Keratinocyte (primary cell): Measurements from ENCODE around the gene FHIT. TPM values are rescaled to one million over a fixed set of nuclear protein-coding genes. Genes with fewer than 3 reads are reported as not detected.

Experiments
- DNase-seq: peaks from one replicate; pipeline ENCODE4 v3.0.0-alpha.2; 2011; ENCODE audit warnings: low read depth, missing footprints, low spot score
- FAIRE-seq: peaks from 2 replicates; lab custom pipeline; 2011; peaks lifted over from hg19 to GRCh38; lab: Jason Lieb, UNC
- H2AFZ ChIP-seq: 2 replicates; pipeline ENCODE4 v1.6.0; 2012; ENCODE audit warnings: low read length, control low read depth, inconsistent platforms; ENCODE audit not compliant: control insufficient read depth
- H3K27ac ChIP-seq: 2 replicates; pipeline ENCODE4 v1.5.1; 2011; ENCODE audit warnings: low read length; ENCODE audit not compliant: control insufficient read depth, insufficient read depth
- H3K27me3 ChIP-seq: 3 replicates; pipeline ENCODE4 v1.6.0; 2011; ENCODE audit warnings: low read length; ENCODE audit not compliant: control insufficient read depth, insufficient read depth; ENCODE audit errors: extremely low read depth
- H3K36me3 ChIP-seq, 2 experiments: 2 replicates in 1 of 2; 3 replicates in 1 of 2; pipeline ENCODE4 v1.5.1; 2011; ENCODE audit warnings: low read length in 2 of 2, mild to moderate bottlenecking in 1 of 2; ENCODE audit not compliant: control insufficient read depth in 2 of 2, insufficient read depth in 2 of 2; ENCODE audit errors: extremely low read depth in 1 of 2
- H3K4me1 ChIP-seq: 3 replicates; pipeline ENCODE4 v1.5.1; 2011; ENCODE audit warnings: low read length; ENCODE audit not compliant: control insufficient read depth, insufficient read depth; ENCODE audit errors: extremely low read depth
- H3K4me2 ChIP-seq: 3 replicates; pipeline ENCODE4 v1.6.0; 2011; ENCODE audit warnings: low read depth, low read length; ENCODE audit not compliant: control insufficient read depth, insufficient read depth; ENCODE audit errors: extremely low read depth
- H3K4me3 ChIP-seq, 3 experiments: fragments of 200-600 bp in 1 of 3; sonication (generic) in 1 of 3; 2 replicates in 2 of 3; 3 replicates in 1 of 3; pipeline ENCODE4 v1.5.1; 2011 to 2016; ENCODE audit warnings: low read length in 3 of 3, mild to moderate bottlenecking in 3 of 3, control low read depth in 2 of 3, inconsistent platforms in 1 of 3, low read depth in 1 of 3, mixed read lengths in 1 of 3, mixed run types in 1 of 3, moderate library complexity in 1 of 3; ENCODE audit not compliant: control insufficient read depth in 2 of 3, insufficient read depth in 2 of 3; ENCODE audit errors: extremely low read depth in 1 of 3
- H3K79me2 ChIP-seq: 2 replicates; pipeline ENCODE4 v1.6.0; 2012; ENCODE audit warnings: low read length; ENCODE audit not compliant: control insufficient read depth, insufficient read depth
- H3K9ac ChIP-seq: 3 replicates; pipeline ENCODE4 v1.6.0; 2011; ENCODE audit warnings: low read length; ENCODE audit not compliant: control insufficient read depth, insufficient read depth; ENCODE audit errors: extremely low read depth
- H3K9me1 ChIP-seq: 3 replicates; pipeline ENCODE4 v1.6.0; 2011; ENCODE audit warnings: low read length; ENCODE audit not compliant: control insufficient read depth, insufficient read depth; ENCODE audit errors: extremely low read depth
- H3K9me3 ChIP-seq: 2 replicates; pipeline ENCODE4 v1.5.1; 2012; ENCODE audit warnings: low read depth, low read length; ENCODE audit not compliant: control insufficient read depth
- H4K20me1 ChIP-seq: 3 replicates; pipeline ENCODE4 v1.6.0; 2011; ENCODE audit warnings: low read length; ENCODE audit not compliant: control insufficient read depth, insufficient read depth; ENCODE audit errors: extremely low read depth
- EZH2 ChIP-seq: IDR thresholded peaks from one replicate; pipeline ENCODE4 v1.6.1; 2012; ENCODE audit warnings: inconsistent platforms, mild to moderate bottlenecking, low read length, moderate library complexity
- dilution Hi-C: fragments of 300-500 bp; cut with MboI; formaldehyde crosslinking; loops from one replicate; pipeline ENCODE4 v1.7.0; 2020; ENCODE audit warnings: low sequenced_read_pairs; ENCODE audit not compliant: extremely low pct_ligation_motif_present
- polyA plus RNA-seq, 5 experiments: library from polyadenylated mRNA; depleted of rRNA in 3 of 5; stranded (reverse) in 3 of 5; stranded (forward) in 1 of 5; unstranded in 1 of 5; fragments of >200 nt; gene quantifications; 1 replicate in 1 of 5; 2 replicates in 3 of 5; 3 replicates in 1 of 5; pipeline versions ENCODE4 v1.2.1 to v1.2.3, GENCODE V29; 2011 to 2012; ENCODE audit warnings: missing spikeins in 2 of 5, low read depth in 1 of 5, low replicate concordance in 1 of 5
- TF ChIP-seq, protein P1 (sequence below), 3 experiments: IDR thresholded peaks in 1 of 3; conservative IDR thresholded peaks in 1 of 3; optimal IDR thresholded peaks in 1 of 3; 2 replicates in 2 of 3; 3 replicates in 1 of 3; pipeline versions ENCODE3 to v1.5.1; 2011; ENCODE audit warnings: low read length in 3 of 3, mild to moderate bottlenecking in 3 of 3, moderate library complexity in 2 of 3, control low read depth in 1 of 3, inconsistent platforms in 1 of 3; ENCODE audit not compliant: insufficient read depth in 2 of 3; ENCODE audit errors: extremely low read depth in 1 of 3

The FHIT gene
- polyA plus RNA-seq, 1 donor (not counting 4 experiments of a cell fraction or from before 2014, with no cell fraction given), result 2.2 TPM

DNA sequence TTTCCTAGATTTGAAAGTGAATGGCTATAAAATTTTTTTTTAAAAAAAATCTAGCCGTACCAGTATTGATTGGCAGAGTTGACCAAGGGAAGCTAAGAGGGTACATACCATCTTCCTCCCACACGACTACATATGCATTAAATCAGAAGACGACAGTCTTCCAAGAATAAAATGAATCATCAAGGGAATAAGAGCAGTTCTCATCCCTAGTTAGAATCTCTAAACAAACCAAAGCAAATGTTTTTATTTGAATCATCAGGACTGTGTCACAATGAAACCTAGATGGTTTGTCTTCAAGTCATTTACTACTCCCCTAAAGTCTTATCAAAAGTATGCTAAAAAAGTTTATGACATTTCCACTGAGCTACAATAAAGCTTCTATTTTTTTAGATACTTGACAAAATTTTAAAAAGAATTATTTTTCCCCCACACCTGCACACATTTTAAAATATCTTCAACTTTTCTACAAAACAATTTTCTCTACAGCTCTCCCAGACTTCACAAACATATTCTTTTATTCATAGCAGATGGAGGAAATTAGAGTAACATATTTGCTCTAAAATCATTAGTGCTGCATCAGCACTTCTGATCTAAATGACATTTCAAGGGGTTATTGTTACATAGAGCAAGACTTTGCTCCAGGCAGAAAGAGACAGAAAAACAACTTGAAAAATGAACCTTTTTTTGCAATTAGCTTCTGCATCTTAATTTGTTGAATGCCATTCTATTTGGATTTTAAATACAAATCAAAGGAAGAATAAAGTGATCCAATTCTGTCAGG, 547.1 kb downstream of the FHIT start:
- H4K20me1 ChIP-seq, result no peaks in the 10 kb centered on the region
- no peaks in the 10 kb centered on the region for H3K27me3 ChIP-seq
- H3K36me3 ChIP-seq, result no peaks in the 10 kb centered on the region
- TF ChIP-seq EZH2, result no peak
- TF ChIP-seq, protein P1, sequence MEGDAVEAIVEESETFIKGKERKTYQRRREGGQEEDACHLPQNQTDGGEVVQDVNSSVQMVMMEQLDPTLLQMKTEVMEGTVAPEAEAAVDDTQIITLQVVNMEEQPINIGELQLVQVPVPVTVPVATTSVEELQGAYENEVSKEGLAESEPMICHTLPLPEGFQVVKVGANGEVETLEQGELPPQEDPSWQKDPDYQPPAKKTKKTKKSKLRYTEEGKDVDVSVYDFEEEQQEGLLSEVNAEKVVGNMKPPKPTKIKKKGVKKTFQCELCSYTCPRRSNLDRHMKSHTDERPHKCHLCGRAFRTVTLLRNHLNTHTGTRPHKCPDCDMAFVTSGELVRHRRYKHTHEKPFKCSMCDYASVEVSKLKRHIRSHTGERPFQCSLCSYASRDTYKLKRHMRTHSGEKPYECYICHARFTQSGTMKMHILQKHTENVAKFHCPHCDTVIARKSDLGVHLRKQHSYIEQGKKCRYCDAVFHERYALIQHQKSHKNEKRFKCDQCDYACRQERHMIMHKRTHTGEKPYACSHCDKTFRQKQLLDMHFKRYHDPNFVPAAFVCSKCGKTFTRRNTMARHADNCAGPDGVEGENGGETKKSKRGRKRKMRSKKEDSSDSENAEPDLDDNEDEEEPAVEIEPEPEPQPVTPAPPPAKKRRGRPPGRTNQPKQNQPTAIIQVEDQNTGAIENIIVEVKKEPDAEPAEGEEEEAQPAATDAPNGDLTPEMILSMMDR (optimal IDR thresholded peaks at IDR 0.05 in 1 of 3, IDR thresholded peaks at IDR 0.05 in 1 of 3, conservative IDR thresholded peaks at IDR 0.05 in 1 of 3; ENCODE audit: extremely low read depth in 1 of 3, insufficient read depth in 2 of 3, low read length in 3 of 3), result no peak
- no peak for DNase-seq
- no peak overlapping the region for H3K4me2 ChIP-seq
- H3K27ac ChIP-seq, result no peak overlapping the region
- no peaks in the 10 kb centered on the region for H3K4me1 ChIP-seq
- no peaks in the 10 kb centered on the region for H3K9me1 ChIP-seq
- no peaks in the 10 kb centered on the region for H3K79me2 ChIP-seq
- dilution Hi-C loops, result no loop called here
- H3K4me3 ChIP-seq, result no peak overlapping the region
- no peak overlapping the region for H3K9ac ChIP-seq
- no peak overlapping the region for H2AFZ ChIP-seq
- no peaks in the 10 kb centered on the region for H3K9me3 ChIP-seq
- no peak for FAIRE-seq

DNA sequence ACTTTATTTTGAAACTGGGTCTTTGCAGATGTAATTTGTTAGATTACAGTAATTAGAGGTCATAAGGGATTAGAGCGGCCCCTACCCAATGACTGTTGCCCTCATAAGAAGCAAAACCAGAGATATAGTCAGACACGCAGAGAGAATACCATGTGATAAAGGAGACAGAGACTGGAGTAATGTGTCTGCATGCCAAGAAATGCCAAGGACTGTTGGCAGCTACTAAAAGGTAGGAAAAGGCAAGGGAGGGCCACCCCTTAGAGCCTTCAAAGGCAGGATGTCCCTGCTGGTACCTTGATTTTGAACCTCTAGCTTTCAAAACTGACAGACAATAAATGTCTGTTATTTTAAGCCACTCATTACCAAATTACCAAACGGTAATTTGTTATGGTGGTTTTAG, 548.2 kb downstream of the FHIT start:
- FAIRE-seq (no peak), DNase-seq (no peak)
- Histone ChIP-seq H3K4me1 (no peaks in the 10 kb centered on the region), H2AFZ (no peak overlapping the region), H3K9me3 (no peaks in the 10 kb centered on the region), H3K79me2 (no peaks in the 10 kb centered on the region), H3K4me3 (no peak overlapping the region), H3K9me1 (no peaks in the 10 kb centered on the region), H4K20me1 (no peaks in the 10 kb centered on the region), H3K27me3 (no peaks in the 10 kb centered on the region), H3K36me3 (no peaks in the 10 kb centered on the region), H3K9ac (no peak overlapping the region), H3K4me2 (no peak overlapping the region), H3K27ac (no peak overlapping the region)
- no peak for TF ChIP-seq EZH2
- TF ChIP-seq, protein P1 (optimal IDR thresholded peaks at IDR 0.05 in 1 of 3, IDR thresholded peaks at IDR 0.05 in 1 of 3, conservative IDR thresholded peaks at IDR 0.05 in 1 of 3; ENCODE audit: extremely low read depth in 1 of 3, insufficient read depth in 2 of 3, low read length in 3 of 3), result no peak
- dilution Hi-C loops, result no loop called here
